HepG2 (cell line): ENCODE measurements around the gene HOXA13. TPM values are rescaled to one million over a fixed set of nuclear protein-coding genes. Genes with fewer than 3 reads are reported as not detected.

ENCODE experiments used
- ATAC-seq: fragments of 200-7000 bp; cut with Tn5 transposase; 3 replicates; pipeline ENCODE4 v1.9.1; 2020; ENCODE audit warnings: mild to moderate bottlenecking, moderate library complexity
- BruUV-seq: library from RNA; stranded (reverse); fragments of 400-500 nt; replicated peaks from 2 replicates; lab custom pipeline; 2021; lab: Mats Ljungman, UMichigan
- CTCF ChIA-PET: fragments of 300-600 bp; formaldehyde crosslinking; extraction: SDS; loops from one replicate; lab custom pipeline; 2021; ENCODE audit warnings: low total read pairs, inconsistent platforms, low intra/inter-chr PET ratio; lab: Yijun Ruan, JAX
- POLR2A ChIA-PET: fragments of 350-600 bp; sonication (Branson Sonifier 250); formaldehyde crosslinking; loops from one replicate; lab custom pipeline; 2020; ENCODE audit warnings: antibody characterized with exemption, inconsistent platforms; lab: Yijun Ruan, JAX
- DNase-seq: peaks from one replicate; pipeline ENCODE4 v3.0.0-alpha.2; 2015; ENCODE audit warnings: low spot score
- FAIRE-seq: peaks from 3 replicates; lab custom pipeline; 2011; peaks lifted over from hg19 to GRCh38; lab: Jason Lieb, UNC
- H2AFZ ChIP-seq: one replicate; pipeline ENCODE4 v1.6.1; 2011; ENCODE audit warnings: low read length, inconsistent platforms
- H3K27ac ChIP-seq: fragments of 300-600 bp; 3 replicates; pipeline ENCODE4 v1.8.0; 2011; ENCODE audit warnings: mixed run types, mild to moderate bottlenecking, mixed read lengths, low read length, inconsistent platforms; ENCODE audit not compliant: insufficient read depth; ENCODE audit errors: extremely low read length
- H3K27me3 ChIP-seq, 2 experiments: fragments of 200-600 bp in 1 of 2; 2 replicates in 1 of 2; 3 replicates in 1 of 2; pipeline versions ENCODE4 v1.6.0 to v1.8.0; 2011; ENCODE audit warnings: low read length in 2 of 2, mild to moderate bottlenecking in 2 of 2, moderate library complexity in 2 of 2, inconsistent platforms in 1 of 2; ENCODE audit not compliant: insufficient read depth in 2 of 2, control insufficient read depth in 1 of 2
- H3K36me3 ChIP-seq, 2 experiments: fragments of 200-600 bp in 1 of 2; replicated peaks in 1 of 2; 2 replicates in 1 of 2; 3 replicates in 1 of 2; pipeline versions ENCODE4 v1.5.1 to v1.8.0; 2011; ENCODE audit warnings: low read length in 2 of 2, inconsistent platforms in 1 of 2; ENCODE audit not compliant: insufficient read depth in 2 of 2, control insufficient read depth in 1 of 2
- H3K4me1 ChIP-seq: 2 replicates; pipeline ENCODE4 v1.5.1; 2012; ENCODE audit warnings: low read length, inconsistent platforms; ENCODE audit not compliant: insufficient read depth
- H3K4me2 ChIP-seq: 2 replicates; pipeline ENCODE4 v1.6.0; 2011; ENCODE audit warnings: low read depth, low read length, inconsistent platforms
- H3K4me3 ChIP-seq, 3 experiments: fragments of 200-600 bp in 1 of 3; sonication (generic), shearing (Covaris generic) in 1 of 3; replicated peaks in 1 of 3; 2 replicates each; pipeline ENCODE4 v1.5.1; 2011 to 2016; ENCODE audit warnings: low read length in 3 of 3, inconsistent platforms in 2 of 3, low read depth in 2 of 3, mild to moderate bottlenecking in 2 of 3, control low read depth in 1 of 3, mixed read lengths in 1 of 3; ENCODE audit not compliant: insufficient read depth in 1 of 3
- H3K79me2 ChIP-seq: one replicate; pipeline ENCODE4 v1.6.1; 2011; ENCODE audit warnings: low read length, inconsistent platforms; ENCODE audit not compliant: insufficient read depth
- H3K9ac ChIP-seq: 2 replicates; pipeline ENCODE4 v1.6.0; 2011; ENCODE audit warnings: mild to moderate bottlenecking, low read depth, low read length, inconsistent platforms; ENCODE audit not compliant: insufficient read depth
- H3K9me3 ChIP-seq: 2 replicates; pipeline ENCODE4 v1.5.1; 2012; ENCODE audit warnings: mild to moderate bottlenecking, low read length
- H4K20me1 ChIP-seq: 2 replicates; pipeline ENCODE4 v1.6.0; 2011; ENCODE audit warnings: inconsistent platforms, mild to moderate bottlenecking, low read length, moderate library complexity; ENCODE audit not compliant: insufficient read depth
- FOXC1 ChIP-seq: sonication (generic); formaldehyde crosslinking; IDR thresholded peaks from 2 replicates; pipeline ENCODE4 v1.8.0; 2022; ENCODE audit warnings: mild to moderate bottlenecking, missing genetic modification reagents, borderline replicate concordance
- IKZF4 ChIP-seq: sonication (generic); formaldehyde crosslinking; IDR thresholded peaks from 2 replicates; pipeline ENCODE4 v1.5.1; 2020; ENCODE audit warnings: borderline replicate concordance, mild to moderate bottlenecking, low read depth, missing genetic modification reagents; ENCODE audit errors: not compliant biosample characterization
- MXD3 ChIP-seq: IDR thresholded peaks from 2 replicates; pipeline ENCODE4 v1.6.1; 2016; ENCODE audit warnings: mild to moderate bottlenecking, missing biosample characterization, missing genetic modification reagents
- NFYC ChIP-seq: IDR thresholded peaks from 2 replicates; pipeline ENCODE4 v1.6.1; 2016; ENCODE audit warnings: missing genetic modification reagents, missing compliant biosample characterization
- PATZ1 ChIP-seq: sonication (generic); formaldehyde crosslinking; IDR thresholded peaks from 2 replicates; pipeline ENCODE4 v1.4.0; 2020; ENCODE audit warnings: missing genetic modification reagents
- PAXIP1 ChIP-seq: sonication (generic); formaldehyde crosslinking; conservative IDR thresholded peaks from 2 replicates; pipeline ENCODE4 v1.4.0; 2020; ENCODE audit warnings: mild to moderate bottlenecking, missing genetic modification reagents, moderate library complexity
- RCOR2 ChIP-seq: IDR thresholded peaks from 2 replicates; pipeline ENCODE4 v1.6.1; 2016; ENCODE audit warnings: missing biosample characterization, missing genetic modification reagents
- REST ChIP-seq, 2 experiments: IDR thresholded peaks; 2 replicates each; pipeline ENCODE4 v1.6.1; 2011 to 2012; ENCODE audit warnings: low read length in 2 of 2, borderline replicate concordance in 1 of 2, low read depth in 1 of 2, mild to moderate bottlenecking in 1 of 2, moderate library complexity in 1 of 2
- TBX3 ChIP-seq: fragments of 450-650 bp; IDR thresholded peaks from 2 replicates; pipeline ENCODE4 v1.6.1; 2017; ENCODE audit warnings: antibody characterized with exemption, mild to moderate bottlenecking, inconsistent platforms, borderline replicate concordance
- TCF7 ChIP-seq: sonication (generic); IDR thresholded peaks from 2 replicates; pipeline ENCODE4 v1.6.1; 2016; ENCODE audit warnings: antibody characterized with exemption, low read depth
- XRCC5 ChIP-seq: fragments of 200-400 bp; formaldehyde crosslinking; optimal IDR thresholded peaks from 2 replicates; pipeline ENCODE3; 2017; ENCODE audit warnings: mild to moderate bottlenecking, low read length
- ZMYM3 ChIP-seq: sonication (generic); formaldehyde crosslinking; IDR thresholded peaks from 2 replicates; pipeline ENCODE4 v1.5.1; 2020; ENCODE audit warnings: mild to moderate bottlenecking, missing genetic modification reagents
- ZNF547 ChIP-seq: sonication (generic); formaldehyde crosslinking; IDR thresholded peaks from 2 replicates; pipeline ENCODE4 v1.5.1; 2020; ENCODE audit warnings: mild to moderate bottlenecking, missing genetic modification reagents
- WGBS: methylation state at CpG from one replicate; pipeline ENCODE4 v1.1.6; 2017; ENCODE audit warnings: low lambda C conversion rate; 5-methylcytosine and 5-hydroxymethylcytosine counted together
- in situ Hi-C: cut with HindIII; loops from 2 replicates; pipeline ENCODE4 v1.10.0; 2017; ENCODE audit warnings: low pct_unique_long_range_greater_than_20kb; ENCODE audit not compliant: extremely low pct_ligation_motif_present
- intact Hi-C: fragments of 100-400 bp; cut with micrococcal nuclease; formaldehyde crosslinking; loops from one replicate; pipeline ENCODE4 v1.10.0; 2022; ENCODE audit not compliant: unreplicated experiment
- polyA plus RNA-seq, 8 experiments: library from polyadenylated mRNA; depleted of rRNA in 3 of 8; stranded (reverse) in 7 of 8; unstranded in 1 of 8; fragments of >200 nt; fragmentation: Illumina TruSeq in 4 of 8; extraction: Trizol in 4 of 8; gene quantifications; 2 replicates each; pipeline versions ENCODE4 v1.2.1 to v1.2.3, GENCODE V29; 2011 to 2016; ENCODE audit warnings: low read depth in 4 of 8, missing spikeins in 1 of 8, mixed read lengths in 1 of 8; ENCODE audit not compliant: insufficient read depth in 1 of 8
- total RNA-seq, 5 experiments: library from RNA; depleted of rRNA; stranded (reverse); fragments of >200 nt; fragmentation: Illumina TruSeq; extraction: Trizol; gene quantifications; 2 replicates each; pipeline ENCODE4 v1.2.3, GENCODE V29; 2016; ENCODE audit warnings: low read depth in 1 of 5

Gene HOXA13
- total and polyA plus RNA-seq, 2 of the 13 experiments (the other 11 are each of a cell fraction or from before 2014, with no cell fraction given), result 0.01 to 0.04 TPM

GRCh38 chr7:27210441-27211083 lies 10.7 kb upstream of the HOXA13 start:
- in situ Hi-C loops, result no loop called here
- Histone ChIP-seq H3K36me3 (no peaks in the 10 kb centered on the region), H2AFZ (no peak overlapping the region), H3K27ac (no peak overlapping the region), H3K79me2 (no peaks in the 10 kb centered on the region), H3K4me3 (peak overlapping the region; percentile 23 to 56 (median 51); a peak in 3 of 6 replicates), H3K4me1 (peaks cover 15% of the 10 kb centered on the region), H3K9ac (no peak overlapping the region), H3K27me3 (peaks cover 0 to 80% of the 10 kb centered on the region in 2 experiments; a peak in 4 of 5 replicates), H3K9me3 (no peaks in the 10 kb centered on the region), H3K4me2 (peak overlapping the region; percentile 80), H4K20me1 (no peaks in the 10 kb centered on the region)
- no TSS peak for BruUV-seq
- WGBS, result 2% methylated on average over 27 of the region's 32 CpGs
- ATAC-seq (peak; percentile 74), DNase-seq (no peak), FAIRE-seq (no peak)
- CTCF ChIA-PET, result interaction anchor here (2.2 kb wide), 1 partner anchor 710 kb away, joined by 14 read pairs; no protein-coding TSS in a partner anchor
- intact Hi-C loops, result loop anchor here (5.0 kb wide), 1 partner anchor 812 kb away; no protein-coding TSS in a partner anchor
- POLR2A ChIA-PET, result no interaction called here
- TF ChIP-seq REST (IDR thresholded peaks at IDR 0.05; ENCODE audit: borderline replicate concordance in 1 of 2, low read depth in 1 of 2, low read length in 2 of 2) (no peak), XRCC5 (peak; percentile 19), NFYC (CRISPR knock-in tag) (no peak), ZMYM3 (CRISPR knock-in tag) (no peak), TBX3 (no peak), TCF7 (peak; percentile 22; the same call in 1 of the 2 replicates), MXD3 (no peak), FOXC1 (CRISPR knock-in tag) (0 out of 2 replicates have a peak, but pooled peaks have one; percentile 24), PATZ1 (CRISPR knock-in tag) (peak; percentile 49), PAXIP1 (CRISPR knock-in tag) (peak; percentile 42; the same call in 1 of the 2 replicates), RCOR2 (no peak), IKZF4 (CRISPR knock-in tag) (peak; percentile 41), ZNF547 (CRISPR knock-in tag) (0 out of 2 replicates have a peak, but pooled peaks have one; percentile 40)
